ENCODE data around the gene SUPT3H. TPM values are rescaled to one million over a fixed set of nuclear protein-coding genes. Genes with fewer than 3 reads are reported as not detected.

SUPT3H gene
- total and polyA plus RNA-seq, 7 donors: 1.7 to 4.3 (median 2.8) TPM

DNA sequence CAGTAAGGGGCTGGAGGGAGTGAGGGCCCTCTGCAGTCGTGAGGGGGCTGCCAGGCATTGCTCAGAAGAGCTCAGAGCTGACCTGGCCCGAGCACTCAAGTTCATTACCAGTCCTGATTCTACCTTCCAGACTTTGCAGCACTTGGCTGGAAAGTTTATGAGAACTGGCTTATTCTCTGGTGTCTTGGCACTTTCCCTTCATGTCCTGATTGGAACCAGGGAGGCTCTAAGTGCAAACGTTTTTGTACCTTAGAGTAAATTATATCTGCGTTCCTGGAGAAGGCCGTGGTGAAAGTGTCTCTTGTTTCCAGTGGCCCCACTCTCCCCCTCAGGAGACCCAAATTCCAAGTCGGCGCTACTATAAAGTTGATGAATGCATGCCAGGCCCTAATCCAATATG lies 587.9 kb downstream of the SUPT3H start:
- no peak for TF ChIP-seq CTCF (IDR thresholded peaks at IDR 0.05)
- ATAC-seq (no peak), DNase-seq (no peak)
- Histone ChIP-seq H3K4me1 (no peaks in the 10 kb centered on the region), H3K9me3 (no peaks in the 10 kb centered on the region), H3K36me3 (ENCODE audit: insufficient read depth in 1 of 2, low read depth in 1 of 2) (no peaks in the 10 kb centered on the region), H3K27me3 (ENCODE audit: insufficient read depth in 3 of 3, low read length in 2 of 3) (peaks cover 0 to 7% (median 0%) of the 10 kb centered on the region in 3 donors), H3K27ac (no peak overlapping the region), H3K4me3 (no peak overlapping the region)
- WGBS, 3 donors: 26 to 45% (median 29%) methylated on average over 7 of the region's 7 CpGs
- intact Hi-C loops (cut with DNase I): no loop called here

DNA sequence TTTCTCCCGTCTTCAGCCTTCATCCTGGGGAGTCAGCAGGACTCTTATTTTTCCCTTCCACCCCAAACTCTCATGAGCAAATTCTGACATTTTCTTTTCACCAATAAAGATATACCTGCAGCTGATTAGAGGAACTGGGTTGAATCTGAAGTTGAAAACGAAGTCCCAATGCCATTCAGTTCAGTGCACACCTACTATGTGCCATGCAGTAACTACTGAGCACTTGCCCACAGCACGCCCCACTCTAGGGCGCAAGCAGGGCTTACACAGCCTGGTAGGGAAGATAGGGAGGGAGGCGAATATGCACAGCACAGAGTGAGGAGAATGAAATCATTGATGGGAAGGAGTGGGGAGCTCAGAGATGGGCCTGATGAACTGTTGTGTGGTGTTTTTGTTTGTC lies 588.7 kb downstream of the SUPT3H start:
- ATAC-seq (no peak), DNase-seq (no peak)
- peaks cover 0 to 7% (median 0%) of the 10 kb centered on the region in 3 donors for H3K27me3 ChIP-seq (ENCODE audit: insufficient read depth in 3 of 3, low read length in 2 of 3)
- no peak overlapping the region for H3K27ac ChIP-seq
- H3K36me3 ChIP-seq (ENCODE audit: insufficient read depth in 1 of 2, low read depth in 1 of 2): no peaks in the 10 kb centered on the region
- 90 to 93% (median 91%) methylated on average over 5 of the region's 5 CpGs for WGBS, 3 donors
- H3K4me3 ChIP-seq: no peak overlapping the region
- H3K4me1 ChIP-seq: no peaks in the 10 kb centered on the region
- intact Hi-C loops (cut with DNase I): no loop called here
- TF ChIP-seq CTCF (IDR thresholded peaks at IDR 0.05): no peak
- H3K9me3 ChIP-seq: no peaks in the 10 kb centered on the region

DNA sequence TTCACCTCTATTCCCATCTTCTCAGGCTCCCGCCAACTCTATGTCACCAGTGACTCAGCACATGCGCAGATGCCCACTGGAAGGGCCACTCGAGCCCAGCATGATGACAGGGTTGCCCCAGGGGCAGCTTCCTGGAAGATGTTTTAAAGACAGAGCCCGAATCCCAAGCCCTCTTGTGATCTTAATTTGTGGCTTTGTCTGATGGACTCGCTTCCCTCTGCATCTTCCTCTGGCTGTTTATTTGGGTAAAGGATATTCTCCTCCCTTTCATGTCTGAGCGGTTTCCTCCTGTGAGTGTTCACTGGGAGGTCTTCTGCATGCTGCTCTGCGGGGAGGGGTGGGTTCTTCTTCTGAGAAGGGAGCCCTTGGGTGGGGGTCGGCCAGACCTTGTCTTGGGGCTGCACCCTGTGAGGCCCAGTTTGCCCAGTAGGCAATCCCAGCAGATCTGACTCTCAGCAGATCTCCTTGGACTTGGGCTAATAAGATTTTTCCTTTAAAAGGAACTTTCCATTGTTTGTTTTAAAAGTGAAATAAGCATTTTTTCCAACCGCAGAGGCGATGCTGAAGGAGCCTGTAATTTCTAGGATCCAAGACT lies 589.2 kb downstream of the SUPT3H start:
- ATAC-seq (no peak), DNase-seq (no peak)
- no peaks in the 10 kb centered on the region for H3K4me1 ChIP-seq
- intact Hi-C loops (cut with DNase I): no loop called here
- no peak overlapping the region for H3K27ac ChIP-seq
- WGBS, 3 donors: 84 to 91% (median 85%) methylated on average over 10 of the region's 10 CpGs
- TF ChIP-seq CTCF (IDR thresholded peaks at IDR 0.05): no peak
- H3K9me3 ChIP-seq: no peaks in the 10 kb centered on the region
- no peak overlapping the region for H3K4me3 ChIP-seq
- H3K36me3 ChIP-seq (ENCODE audit: insufficient read depth in 1 of 2, low read depth in 1 of 2): no peaks in the 10 kb centered on the region
- peaks cover 0 to 7% (median 0%) of the 10 kb centered on the region in 3 donors for H3K27me3 ChIP-seq (ENCODE audit: insufficient read depth in 3 of 3, low read length in 2 of 3)

DNA sequence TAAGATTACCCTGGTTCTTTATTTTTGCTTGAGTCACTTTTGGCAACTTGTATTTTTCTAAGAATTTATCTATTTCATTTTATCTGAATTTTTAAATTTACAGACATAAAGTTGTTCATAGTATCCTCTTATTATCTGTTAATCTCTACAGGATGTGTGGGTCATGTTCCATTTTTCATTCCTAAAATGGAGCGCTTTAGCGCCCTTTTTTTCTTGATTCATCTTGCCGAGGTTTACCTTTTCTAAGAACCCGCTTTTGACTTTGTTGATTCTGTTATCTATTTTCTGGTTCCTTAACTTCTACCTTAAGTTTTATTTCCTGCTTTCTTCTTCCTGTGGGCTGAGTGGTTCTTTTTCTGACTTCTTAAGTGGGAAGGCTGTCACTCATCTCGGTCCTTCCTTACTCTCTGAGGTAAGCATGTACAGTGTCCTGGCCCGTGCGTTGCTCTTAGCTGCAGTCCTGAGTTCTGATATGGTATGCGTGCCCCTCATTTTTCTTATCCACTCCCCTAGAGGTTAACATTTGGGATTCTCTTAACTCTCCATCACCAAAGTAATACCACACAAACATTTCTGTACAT lies 590.4 kb downstream of the SUPT3H start:
- intact Hi-C loops (cut with DNase I): no loop called here
- Histone ChIP-seq H3K4me3 (no peak overlapping the region), H3K4me1 (no peaks in the 10 kb centered on the region), H3K36me3 (ENCODE audit: insufficient read depth in 1 of 2, low read depth in 1 of 2) (no peaks in the 10 kb centered on the region), H3K9me3 (no peaks in the 10 kb centered on the region), H3K27ac (no peak overlapping the region), H3K27me3 (ENCODE audit: insufficient read depth in 3 of 3, low read length in 2 of 3) (peaks cover 0 to 6% (median 0%) of the 10 kb centered on the region in 3 donors)
- no peak for TF ChIP-seq CTCF (IDR thresholded peaks at IDR 0.05)
- DNase-seq (no peak), ATAC-seq (no peak)
- WGBS, 3 donors: 86 to 94% (median 94%) methylated on average over 8 of the region's 8 CpGs

GRCh38 chr6:44785130-44785529 lies 592.6 kb downstream of the SUPT3H start:
- Histone ChIP-seq H3K4me1 (no peaks in the 10 kb centered on the region), H3K9me3 (no peaks in the 10 kb centered on the region), H3K27ac (no peak overlapping the region), H3K27me3 (ENCODE audit: insufficient read depth in 3 of 3, low read length in 2 of 3) (no peaks in the 10 kb centered on the region), H3K4me3 (no peak overlapping the region), H3K36me3 (ENCODE audit: insufficient read depth in 1 of 2, low read depth in 1 of 2) (no peaks in the 10 kb centered on the region)
- no peak for TF ChIP-seq CTCF (IDR thresholded peaks at IDR 0.05)
- 53 to 82% (median 68%) methylated on average over 1 of the region's 1 CpG for WGBS, 3 donors
- ATAC-seq (no peak), DNase-seq (no peak)
- intact Hi-C loops (cut with DNase I): no loop called here

Measured in psoas muscle (tissue), 8 donors.